Stimulated activated effector memory CD8-positive, alpha-beta T cell treated with anti-CD3 and anti-CD28 coated beads, Interleukin-12 subunit alpha, Interleukin-12 subunit beta, amount 100 ng/mL, for 72 hours (primary cell): ENCODE results near the gene SRD5A3.

Experiments
- ATAC-seq: fragments of 150-1000 bp; cut with Tn5 transposase; 2 replicates; pipeline ENCODE4 v1.10.0; 2021
- DNase-seq, 2 donors: peaks; one replicate each; pipeline ENCODE4 v3.0.0; 2021 to 2022; ENCODE audit warnings: low spot score in 2 of 2
- H3K27ac Mint-ChIP-seq: one replicate; pipeline ENCODE4 v1.8.0; 2022; ENCODE audit warnings: mild to moderate bottlenecking, mixed read lengths
- H3K36me3 Mint-ChIP-seq: one replicate; pipeline ENCODE4 v1.8.0; 2022; ENCODE audit warnings: mild to moderate bottlenecking, mixed read lengths
- H3K4me1 Mint-ChIP-seq: one replicate; pipeline ENCODE4 v1.8.0; 2022; ENCODE audit warnings: mixed read lengths
- H3K4me3 Mint-ChIP-seq: one replicate; pipeline ENCODE4 v1.8.0; 2022; ENCODE audit warnings: mild to moderate bottlenecking, mixed read lengths
- H3K9me3 Mint-ChIP-seq: one replicate; pipeline ENCODE4 v1.8.0; 2022; ENCODE audit warnings: mixed read lengths

The SRD5A3 gene

DNA sequence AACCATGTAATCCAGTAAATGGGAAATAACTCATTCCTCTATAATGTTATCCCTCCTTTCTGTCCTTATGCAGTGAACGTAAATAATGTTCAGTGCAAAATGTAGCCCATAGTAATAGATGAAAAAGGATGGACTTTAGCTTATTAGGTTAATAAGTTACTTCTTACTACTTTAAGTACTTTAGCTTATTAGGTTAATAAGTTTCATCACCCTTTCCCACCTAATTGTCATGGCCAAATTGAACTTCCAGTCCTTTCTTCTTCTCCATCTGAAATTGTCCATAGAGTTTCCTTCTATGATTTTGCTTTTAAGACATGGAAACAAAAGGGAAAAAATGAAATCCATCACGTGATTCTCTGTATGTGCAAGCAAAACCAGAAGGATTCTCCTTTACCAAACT is 34.5 kb downstream of the SRD5A3 start:
- Mint-ChIP-seq H3K36me3 (no peaks in the 10 kb centered on the region), H3K4me3 (no peak overlapping the region), H3K4me1 (peaks cover 6% of the 10 kb centered on the region), H3K9me3 (no peaks in the 10 kb centered on the region), H3K27ac (no peak overlapping the region)
- no peak for ATAC-seq
- DNase-seq, result no peak

DNA sequence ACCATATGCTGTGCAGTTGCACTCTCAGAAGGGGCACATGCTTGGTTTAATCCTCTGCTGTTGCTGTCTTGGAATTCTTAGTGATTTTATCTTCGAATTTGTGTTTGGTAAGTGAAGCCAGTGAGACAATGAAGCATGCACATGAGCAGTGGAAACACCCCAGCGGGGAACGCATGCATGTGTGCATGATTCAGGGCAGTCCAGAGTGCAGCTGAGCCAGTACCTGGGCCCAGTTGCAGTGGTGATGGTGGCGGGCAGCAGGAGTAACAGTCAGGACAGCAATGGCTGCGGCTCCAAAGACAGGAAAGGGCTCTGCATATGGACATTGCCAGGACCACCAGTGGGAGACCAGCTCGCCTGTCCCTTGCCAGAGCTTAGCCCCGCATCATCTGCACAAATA is 35.5 kb downstream of the SRD5A3 start:
- Mint-ChIP-seq H3K27ac (no peak overlapping the region), H3K36me3 (no peaks in the 10 kb centered on the region), H3K9me3 (no peaks in the 10 kb centered on the region), H3K4me3 (no peak overlapping the region), H3K4me1 (peaks cover 6% of the 10 kb centered on the region)
- no peak for ATAC-seq
- DNase-seq, result no peak

DNA sequence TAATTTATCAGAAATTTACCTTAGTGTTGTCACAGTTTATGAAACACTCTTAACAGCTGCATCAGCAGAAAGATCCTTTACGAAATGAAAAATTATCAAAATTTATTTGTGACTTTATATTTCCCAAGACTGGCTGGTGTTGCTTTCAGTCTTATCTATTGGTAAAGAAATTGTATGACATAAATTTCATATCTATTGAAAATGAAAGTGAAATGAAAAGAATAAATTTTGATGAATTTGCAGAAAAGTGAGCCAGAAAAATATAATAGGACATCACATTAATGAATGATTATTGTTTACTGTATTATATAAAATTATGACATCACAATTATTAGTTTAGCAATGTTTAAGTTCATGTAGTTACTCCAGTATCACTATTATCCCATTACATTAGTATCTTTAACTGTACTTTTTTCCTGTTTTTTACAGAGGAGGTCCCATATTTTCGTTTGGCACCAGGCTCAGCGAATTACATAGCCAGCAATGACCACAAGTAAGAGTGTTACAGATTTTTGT is 36.5 kb downstream of the SRD5A3 start:
- no peak for ATAC-seq
- H3K36me3 Mint-ChIP-seq, result no peaks in the 10 kb centered on the region
- no peak for DNase-seq
- H3K4me3 Mint-ChIP-seq, result no peak overlapping the region
- H3K4me1 Mint-ChIP-seq, result peaks cover 6% of the 10 kb centered on the region
- H3K27ac Mint-ChIP-seq, result no peak overlapping the region
- no peaks in the 10 kb centered on the region for H3K9me3 Mint-ChIP-seq

DNA sequence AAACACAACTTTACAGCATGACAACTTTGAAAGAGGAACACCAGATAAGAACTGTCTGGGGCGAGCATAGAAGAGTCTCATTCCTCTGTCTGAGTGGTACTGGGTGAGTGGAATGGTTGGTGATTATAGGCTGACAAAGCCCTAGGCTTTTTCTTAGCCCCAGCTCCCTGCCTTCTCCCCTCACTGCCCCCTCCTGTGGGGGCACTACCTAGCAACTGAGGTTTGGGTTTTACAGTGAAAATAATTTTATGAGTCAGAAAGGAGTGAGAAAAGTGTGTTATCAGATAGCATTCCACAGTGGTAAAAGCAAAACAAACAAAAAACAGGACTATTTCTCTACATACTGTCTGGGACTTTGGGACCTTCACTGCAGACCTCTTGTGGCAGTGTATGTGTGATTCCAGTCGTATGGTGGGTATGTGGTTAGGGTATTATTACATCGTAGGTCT is 39.2 kb downstream of the SRD5A3 start:
- Mint-ChIP-seq H3K9me3 (no peaks in the 10 kb centered on the region), H3K36me3 (no peaks in the 10 kb centered on the region), H3K4me1 (peaks cover 6% of the 10 kb centered on the region), H3K4me3 (no peak overlapping the region), H3K27ac (no peak overlapping the region)
- no peak for DNase-seq
- ATAC-seq, result peak; percentile 57

DNA sequence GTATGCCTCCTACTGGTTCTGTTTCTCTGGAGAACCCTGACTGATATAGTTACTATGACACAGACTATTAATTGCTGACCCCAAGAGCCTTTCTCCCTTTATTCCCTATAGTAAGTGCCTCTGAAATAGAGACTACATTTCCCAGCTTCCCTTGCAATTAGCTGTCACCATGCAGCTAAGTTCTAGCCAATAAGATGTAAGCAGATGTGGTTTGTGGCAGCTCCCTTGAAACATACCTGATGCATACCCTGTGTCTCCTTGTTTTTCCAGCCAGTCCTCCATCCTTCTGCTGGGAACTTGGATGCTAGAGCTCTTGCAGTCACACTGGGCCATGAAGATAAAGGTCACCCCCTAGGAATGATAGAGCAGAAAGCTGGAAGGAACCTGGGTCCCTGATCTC is 40.0 kb downstream of the SRD5A3 start:
- Mint-ChIP-seq H3K4me1 (peaks cover 6% of the 10 kb centered on the region), H3K36me3 (no peaks in the 10 kb centered on the region), H3K27ac (no peak overlapping the region), H3K9me3 (no peaks in the 10 kb centered on the region), H3K4me3 (no peak overlapping the region)
- ATAC-seq (peak; percentile 51), DNase-seq (no peak)

DNA sequence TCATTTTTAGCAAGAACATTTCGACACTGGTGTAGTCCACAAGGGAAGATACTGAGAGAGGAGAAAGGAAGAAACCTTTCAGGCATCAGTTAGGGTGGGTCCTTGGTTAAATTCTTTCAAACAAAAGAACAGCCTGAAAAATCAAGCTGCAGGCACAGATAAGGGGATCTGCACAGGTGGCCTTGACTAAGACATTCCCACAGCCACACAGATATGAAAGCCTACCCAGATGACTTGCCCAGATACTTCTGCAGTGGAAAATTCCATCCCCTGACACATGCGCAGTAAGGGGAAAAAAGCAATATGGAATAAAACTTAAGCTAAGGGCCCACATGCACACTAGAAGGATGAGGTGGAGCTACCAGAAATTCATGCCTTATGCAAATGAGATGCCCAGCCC is 40.8 kb downstream of the SRD5A3 start:
- H3K4me1 Mint-ChIP-seq, result peaks cover 6% of the 10 kb centered on the region
- no peaks in the 10 kb centered on the region for H3K9me3 Mint-ChIP-seq
- H3K36me3 Mint-ChIP-seq, result no peaks in the 10 kb centered on the region
- no peak for DNase-seq
- ATAC-seq, result no peak
- H3K4me3 Mint-ChIP-seq, result no peak overlapping the region
- H3K27ac Mint-ChIP-seq, result no peak overlapping the region

DNA sequence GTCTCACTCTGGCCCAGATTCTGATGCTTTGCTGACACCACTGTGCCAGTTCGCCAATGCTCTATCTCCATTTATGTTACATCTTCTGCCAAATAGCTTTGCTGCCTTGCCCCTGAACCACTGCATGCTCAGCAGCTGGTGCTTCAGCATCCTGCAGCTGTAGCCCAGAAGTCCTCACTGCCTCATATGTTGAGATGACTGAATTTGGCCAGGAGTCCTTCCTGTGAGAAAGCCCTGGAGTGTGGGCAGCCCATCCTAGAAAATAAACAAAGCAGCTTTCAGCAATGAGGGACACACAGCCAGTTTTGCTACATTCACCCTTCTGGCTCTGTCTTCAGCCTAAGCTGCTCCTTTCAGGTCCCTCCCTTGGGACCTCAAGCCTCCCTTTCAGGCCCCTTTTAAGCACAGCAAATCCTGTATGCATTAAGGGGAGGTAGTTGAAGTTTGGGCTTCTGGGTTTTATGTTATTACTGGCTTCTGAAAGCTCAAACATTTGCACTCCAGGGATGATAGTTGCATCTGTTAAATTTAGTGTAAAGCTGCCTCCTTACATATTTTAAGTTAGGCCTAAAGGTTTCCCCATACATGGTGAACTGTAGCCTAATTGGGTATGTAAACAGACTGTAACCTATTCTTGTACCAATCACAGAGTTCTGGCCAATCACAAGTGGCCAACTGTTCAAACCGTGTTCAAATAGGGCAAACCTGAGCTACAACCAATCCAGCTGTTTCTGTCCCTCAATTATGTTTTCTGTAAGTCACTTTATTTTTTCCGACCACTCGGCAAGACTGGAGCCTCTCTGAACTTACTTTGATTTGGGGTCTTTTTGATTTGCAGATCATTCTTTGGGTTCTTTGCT is 47.6 kb downstream of the SRD5A3 start:
- Mint-ChIP-seq H3K27ac (no peak overlapping the region), H3K36me3 (peaks cover 27% of the 10 kb centered on the region), H3K9me3 (no peaks in the 10 kb centered on the region), H3K4me3 (peak overlapping the region; percentile 89), H3K4me1 (peaks cover 26% of the 10 kb centered on the region)
- DNase-seq, result no peak
- ATAC-seq, result no peak

DNA sequence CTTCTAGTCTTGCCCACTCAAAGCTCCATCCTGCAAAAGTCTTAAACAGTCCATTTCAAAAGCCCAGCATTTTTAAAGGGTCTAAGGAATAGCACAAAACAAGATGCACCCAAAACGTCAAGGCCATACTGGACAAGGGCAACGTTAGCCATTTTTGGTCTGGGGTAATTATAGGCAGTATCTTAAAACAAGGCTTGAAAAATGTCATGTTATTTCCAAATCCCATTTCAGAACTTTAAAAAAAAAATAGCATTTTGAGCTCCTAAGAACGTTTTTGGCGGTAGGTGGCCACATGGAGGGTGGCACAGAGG is 49.1 kb downstream of the SRD5A3 start:
- H3K9me3 Mint-ChIP-seq, result no peaks in the 10 kb centered on the region
- peaks cover 38% of the 10 kb centered on the region for H3K36me3 Mint-ChIP-seq
- ATAC-seq, result no peak
- peak overlapping the region; percentile 90 for H3K27ac Mint-ChIP-seq
- peaks cover 33% of the 10 kb centered on the region for H3K4me1 Mint-ChIP-seq
- no peak for DNase-seq
- peak overlapping the region; percentile 89 for H3K4me3 Mint-ChIP-seq

DNA sequence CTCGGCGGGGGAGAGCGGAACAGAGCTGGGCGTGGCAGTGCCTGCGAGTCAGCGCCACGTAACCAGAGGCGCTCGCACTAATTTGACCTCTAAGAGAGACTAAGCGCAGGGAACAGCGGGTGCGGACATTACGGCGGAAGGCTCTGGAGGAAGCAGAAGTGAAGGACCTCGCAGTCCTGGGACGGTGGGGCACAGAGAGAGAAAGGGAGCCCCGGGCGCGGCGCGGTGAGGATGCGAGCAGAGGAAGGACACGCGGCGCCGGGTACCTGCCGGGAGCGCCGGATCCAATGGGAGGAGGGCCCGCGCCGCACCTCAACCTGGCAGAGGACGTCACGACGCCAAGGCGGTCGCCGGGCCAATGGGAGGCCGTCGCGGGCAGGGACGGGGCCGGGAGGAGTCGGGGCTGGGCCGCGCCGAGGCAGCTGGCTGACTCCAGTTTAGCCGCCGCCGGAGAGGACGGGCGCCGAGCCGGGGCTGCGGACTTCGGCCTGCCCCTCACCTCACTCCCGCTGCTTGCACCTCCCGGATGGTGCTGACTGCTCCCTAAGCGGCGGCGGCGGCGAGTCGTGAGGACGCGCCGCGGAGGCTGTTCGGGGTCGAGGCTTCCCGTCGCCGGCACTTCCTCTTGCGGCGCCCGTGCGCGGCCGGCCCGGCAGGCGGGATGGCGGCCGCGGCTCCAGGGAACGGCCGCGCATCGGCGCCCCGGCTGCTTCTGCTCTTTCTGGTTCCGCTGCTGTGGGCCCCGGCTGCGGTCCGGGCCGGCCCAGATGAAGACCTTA is 49.7 kb downstream of the SRD5A3 start, which contains the start of gene TMEM165:
TSS of gene TMEM165 (plus strand) at position 429 of the 779 bp plus-strand sequence. CDS start at position 662, 233 bp downstream.
- ATAC-seq (peak; percentile 97), DNase-seq (peak; percentile 85 to 94)
- H3K4me1 Mint-ChIP-seq, result peaks cover 36% of the 10 kb centered on the region
- peaks cover 44% of the 10 kb centered on the region for H3K36me3 Mint-ChIP-seq
- H3K27ac Mint-ChIP-seq, result peak within 1 kb of the TSS; percentile 90
- H3K4me3 Mint-ChIP-seq, result peak within 1 kb of the TSS; percentile 89
- H3K9me3 Mint-ChIP-seq, result no peaks in the 10 kb centered on the region

DNA sequence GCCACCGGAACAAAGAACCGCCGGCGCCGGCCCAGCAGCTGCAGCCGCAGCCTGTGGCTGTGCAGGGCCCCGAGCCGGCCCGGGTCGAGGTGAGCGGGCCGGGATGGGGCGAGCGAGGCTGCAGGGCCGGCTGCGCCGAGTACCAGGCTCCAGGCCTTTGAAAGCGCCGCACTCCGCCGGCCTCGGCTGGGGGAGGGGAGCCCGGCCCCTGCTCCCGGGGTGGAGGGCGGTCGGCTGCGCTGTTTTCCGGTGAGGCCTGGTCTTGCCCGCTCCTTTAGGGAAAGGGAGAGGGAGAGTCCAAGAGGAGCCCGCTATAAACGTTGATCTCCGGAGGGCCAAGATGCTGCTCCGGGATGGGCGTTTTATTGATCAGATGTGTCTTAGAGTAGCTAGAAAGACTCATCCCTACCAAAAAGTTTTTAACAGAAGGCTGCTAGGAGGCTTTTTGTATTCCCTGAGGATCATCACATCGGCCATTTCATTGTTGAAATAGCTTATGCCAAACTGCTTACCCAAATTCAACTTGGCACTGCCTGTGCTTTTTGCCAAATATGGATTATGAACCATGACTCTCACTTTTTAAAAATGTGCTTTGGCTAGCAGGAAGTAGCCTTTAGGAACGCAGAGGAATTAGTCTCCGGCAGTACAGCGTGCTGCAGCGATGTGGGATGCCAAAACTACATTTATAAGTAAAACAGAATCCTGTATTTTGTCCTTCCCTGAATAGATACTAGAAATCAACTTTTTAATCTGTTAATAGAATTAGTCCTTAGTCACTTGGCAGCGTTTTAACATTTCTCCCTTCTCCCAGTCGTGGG is 50.5 kb downstream of the SRD5A3 start:
- ATAC-seq, result peak; percentile 19
- Mint-ChIP-seq H3K9me3 (no peaks in the 10 kb centered on the region), H3K36me3 (peaks cover 52% of the 10 kb centered on the region), H3K4me1 (peaks cover 39% of the 10 kb centered on the region), H3K4me3 (peak overlapping the region; percentile 89), H3K27ac (peak overlapping the region; percentile 84)
- DNase-seq, result peak; percentile 22 to 63

DNA sequence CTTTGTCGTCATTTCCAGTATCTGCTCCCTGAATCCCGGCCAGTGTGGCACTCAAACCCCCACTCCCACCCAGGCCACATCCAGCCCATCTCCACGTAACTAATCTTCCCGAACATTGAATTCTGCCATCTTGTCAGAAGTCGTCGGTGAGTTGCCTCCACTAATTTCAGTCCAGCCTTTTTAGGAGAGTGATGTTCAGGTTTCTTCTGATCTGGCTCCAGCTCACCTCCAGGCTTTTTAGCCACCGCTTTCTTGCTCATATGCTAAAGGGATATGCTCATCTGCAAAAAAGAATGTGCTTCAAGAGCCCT is 51.0 kb downstream of the SRD5A3 start:
- peaks cover 39% of the 10 kb centered on the region for H3K4me1 Mint-ChIP-seq

DNA sequence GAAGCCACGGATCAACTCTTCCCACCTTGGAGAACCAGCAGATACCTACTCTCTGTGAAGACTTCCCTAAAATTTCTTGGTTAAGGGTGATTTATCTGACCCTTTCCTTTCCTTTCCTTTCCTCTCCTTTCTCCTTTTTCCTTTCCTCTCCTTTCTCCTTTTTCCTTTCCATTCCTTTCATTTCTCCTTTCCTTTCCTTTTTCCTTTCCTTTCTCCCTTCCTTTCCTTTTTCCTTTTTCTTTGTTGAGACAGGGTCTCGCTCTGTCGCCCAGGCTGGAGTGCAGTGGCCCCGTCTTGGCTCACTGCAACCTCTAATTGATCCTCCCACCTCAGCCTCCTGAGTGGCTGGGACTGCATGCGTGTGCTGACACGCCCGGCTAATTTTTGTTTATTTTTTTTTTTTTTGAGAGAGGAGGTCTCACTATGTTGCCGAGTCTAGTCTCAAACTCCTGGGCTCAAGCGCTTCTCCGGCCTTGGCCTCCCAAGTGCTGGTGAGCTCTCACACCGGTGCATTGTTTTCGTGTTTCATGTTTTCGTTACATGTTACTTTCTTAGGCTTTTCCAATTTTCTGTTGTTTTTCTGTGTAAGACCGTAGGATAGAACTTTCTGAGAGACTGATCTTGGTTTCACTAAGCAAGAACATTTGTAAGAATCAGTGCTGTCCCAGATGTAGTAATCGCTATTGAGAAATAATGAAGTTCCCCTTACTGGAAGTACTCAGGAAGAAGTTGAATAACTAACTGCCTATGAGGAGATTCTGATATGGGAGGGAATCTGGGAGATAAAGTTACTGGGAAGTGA is 51.7 kb downstream of the SRD5A3 start:
- peaks cover 39% of the 10 kb centered on the region for H3K4me1 Mint-ChIP-seq

More for the DNA sequence above, 51.0 kb downstream of the SRD5A3 start:
- Mint-ChIP-seq H3K4me3 (peak overlapping the region; percentile 89), H3K27ac (peak overlapping the region; percentile 84), H3K9me3 (no peaks in the 10 kb centered on the region), H3K36me3 (peaks cover 57% of the 10 kb centered on the region)
- no peak for ATAC-seq
- DNase-seq, result no peak

DNA sequence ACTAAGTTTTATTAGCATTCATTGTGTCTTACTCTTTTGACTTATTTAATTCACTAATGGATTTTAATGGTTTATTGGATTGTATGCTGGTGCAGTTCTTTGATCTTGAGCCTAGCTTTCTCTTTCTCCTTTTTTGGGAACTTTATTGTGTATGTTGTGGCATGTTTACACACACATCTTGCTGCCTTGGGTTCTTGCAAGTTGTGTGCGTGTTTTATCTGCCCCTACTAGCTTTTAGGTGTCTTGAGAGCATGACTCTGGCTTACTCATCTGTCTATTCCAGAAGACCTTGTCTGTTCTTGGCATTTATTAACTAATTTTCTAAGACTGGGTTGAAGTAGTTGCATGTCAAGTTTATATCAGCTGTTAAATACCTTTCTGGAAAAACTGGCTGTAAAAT is 52.4 kb downstream of the SRD5A3 start:
- Mint-ChIP-seq H3K27ac (no peak overlapping the region), H3K36me3 (peaks cover 71% of the 10 kb centered on the region), H3K4me3 (peak overlapping the region; percentile 89), H3K4me1 (peaks cover 40% of the 10 kb centered on the region), H3K9me3 (no peaks in the 10 kb centered on the region)
- DNase-seq (no peak), ATAC-seq (no peak)

More for the DNA sequence above, 51.7 kb downstream of the SRD5A3 start:
- ATAC-seq (no peak), DNase-seq (no peak)
- no peaks in the 10 kb centered on the region for H3K9me3 Mint-ChIP-seq
- H3K36me3 Mint-ChIP-seq, result peaks cover 64% of the 10 kb centered on the region
- H3K27ac Mint-ChIP-seq, result peak overlapping the region; percentile 84
- H3K4me3 Mint-ChIP-seq, result peak overlapping the region; percentile 89

DNA sequence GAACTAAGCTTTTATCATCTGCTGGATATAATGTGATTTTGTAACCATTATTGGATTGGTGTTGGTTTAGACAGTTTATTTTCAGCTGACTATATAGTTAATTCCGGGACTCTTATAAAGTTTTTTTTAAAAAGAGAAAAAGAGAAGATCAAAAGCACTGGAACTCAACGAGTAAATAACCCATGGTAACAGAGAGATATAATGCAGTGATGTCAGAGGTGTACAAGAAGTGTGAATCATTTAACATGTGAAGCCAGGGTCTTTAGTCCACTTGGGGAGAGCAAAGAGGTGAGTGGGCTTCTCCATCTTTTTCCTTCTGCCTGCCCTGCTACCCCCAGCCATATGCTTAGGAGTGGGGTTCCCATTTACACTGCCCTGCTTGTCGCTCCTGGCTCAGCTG is 52.9 kb downstream of the SRD5A3 start:
- Mint-ChIP-seq H3K4me1 (peaks cover 45% of the 10 kb centered on the region), H3K4me3 (peak overlapping the region; percentile 89), H3K27ac (no peak overlapping the region), H3K36me3 (peaks cover 76% of the 10 kb centered on the region), H3K9me3 (no peaks in the 10 kb centered on the region)
- ATAC-seq (no peak), DNase-seq (no peak)
